Transverse colon (tissue), 4 donors: ENCODE data around the gene LYRM2.
"Not testable (repeated sequence)": the region's sequence is repeated elsewhere in the genome, so short reads cannot be mapped to it uniquely, and the experiment has no call there.

Experiments
- CTCF ChIP-seq, 5 experiments: fragments of 200-600 bp in 3 of 5; fragments of 450-650 bp in 2 of 5; sonication (generic) in 3 of 5; IDR thresholded peaks; 1 replicate in 2 of 5; 2 replicates in 3 of 5; pipeline ENCODE4 v1.5.1; 2016 to 2017; ENCODE audit warnings: antibody characterized with exemption in 5 of 5, inconsistent platforms in 3 of 5, mild to moderate bottlenecking in 2 of 5, moderate library complexity in 1 of 5
- POLR2A ChIP-seq: fragments of 450-650 bp; IDR thresholded peaks from one replicate; pipeline ENCODE4 v1.6.1; 2016; ENCODE audit warnings: antibody characterized with exemption, mild to moderate bottlenecking, moderate library complexity
- POLR2AphosphoS5 ChIP-seq, 3 donors: sonication (generic); formaldehyde crosslinking; IDR thresholded peaks; one replicate each; pipeline ENCODE4 v1.6.1; 2016; ENCODE audit warnings: antibody characterized with exemption in 3 of 3

GRCh38 chr6:89641581-89641980 is 3.0 kb upstream of the LYRM2 start:
- TF ChIP-seq CTCF (IDR thresholded peaks at IDR 0.05); POLR2AphosphoS5 (IDR thresholded peaks at IDR 0.05); POLR2A: not testable (repeated sequence)
